Measurements from ENCODE around the gene SDR42E2. TPM values are rescaled to one million over a fixed set of nuclear protein-coding genes. Genes with fewer than 3 reads are reported as not detected.
"Not testable (repeated sequence)": the region's sequence is repeated elsewhere in the genome, so short reads cannot be mapped to it uniquely, and the experiment has no call there.

The SDR42E2 gene
- total RNA-seq, 4 donors from 2014 or later, result not detected

- 83% methylated on average over 5 of the region's 16 CpGs for WGBS
- H3K36me3 ChIP-seq, result no peaks in the 10 kb centered on the region
- intact Hi-C loops (cut with DNase I), result no loop called here
- H3K27me3 ChIP-seq, result peaks cover 0 to 36% (median 5%) of the 10 kb centered on the region in 4 donors
- TF ChIP-seq POLR2AphosphoS5 (IDR thresholded peaks at IDR 0.05) (no peak), EP300 (IDR thresholded peaks at IDR 0.05) (no peak), POLR2A (IDR thresholded peaks at IDR 0.05; ENCODE audit: low read depth) (no peak)
- TF ChIP-seq, protein P1, sequence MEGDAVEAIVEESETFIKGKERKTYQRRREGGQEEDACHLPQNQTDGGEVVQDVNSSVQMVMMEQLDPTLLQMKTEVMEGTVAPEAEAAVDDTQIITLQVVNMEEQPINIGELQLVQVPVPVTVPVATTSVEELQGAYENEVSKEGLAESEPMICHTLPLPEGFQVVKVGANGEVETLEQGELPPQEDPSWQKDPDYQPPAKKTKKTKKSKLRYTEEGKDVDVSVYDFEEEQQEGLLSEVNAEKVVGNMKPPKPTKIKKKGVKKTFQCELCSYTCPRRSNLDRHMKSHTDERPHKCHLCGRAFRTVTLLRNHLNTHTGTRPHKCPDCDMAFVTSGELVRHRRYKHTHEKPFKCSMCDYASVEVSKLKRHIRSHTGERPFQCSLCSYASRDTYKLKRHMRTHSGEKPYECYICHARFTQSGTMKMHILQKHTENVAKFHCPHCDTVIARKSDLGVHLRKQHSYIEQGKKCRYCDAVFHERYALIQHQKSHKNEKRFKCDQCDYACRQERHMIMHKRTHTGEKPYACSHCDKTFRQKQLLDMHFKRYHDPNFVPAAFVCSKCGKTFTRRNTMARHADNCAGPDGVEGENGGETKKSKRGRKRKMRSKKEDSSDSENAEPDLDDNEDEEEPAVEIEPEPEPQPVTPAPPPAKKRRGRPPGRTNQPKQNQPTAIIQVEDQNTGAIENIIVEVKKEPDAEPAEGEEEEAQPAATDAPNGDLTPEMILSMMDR (IDR thresholded peaks at IDR 0.05), result no peak
- H3K9me3 ChIP-seq, result peaks cover 0 to 3% (median 0%) of the 10 kb centered on the region in 4 donors
- no peak overlapping the region for H3K27ac ChIP-seq (replicated peaks in 1 of 4)
- H3K4me3 ChIP-seq, result no peak overlapping the region
- no peak for DNase-seq (ENCODE audit: extremely low spot score)
- peaks cover 4 to 8% (median 7%) of the 10 kb centered on the region in 4 donors for H3K4me1 ChIP-seq
These were observed 3.4 kb downstream of the SDR42E2 start for GRCh38 chr16:22165508-22166285.

GRCh38 chr16:22171953-22172352 is 9.6 kb downstream of the SDR42E2 start:
- Histone ChIP-seq H3K4me3 (no peak overlapping the region), H3K27me3 (no peaks in the 10 kb centered on the region), H3K4me1 (no peaks in the 10 kb centered on the region), H3K9me3 (no peaks in the 10 kb centered on the region), H3K36me3 (no peaks in the 10 kb centered on the region), H3K27ac (replicated peaks in 1 of 4) (no peak overlapping the region)
- no peak for TF ChIP-seq POLR2AphosphoS5 (IDR thresholded peaks at IDR 0.05)
- TF ChIP-seq, protein P1 (IDR thresholded peaks at IDR 0.05), result no peak
- TF ChIP-seq EP300 (IDR thresholded peaks at IDR 0.05), result no peak
- no peak for TF ChIP-seq POLR2A (IDR thresholded peaks at IDR 0.05; ENCODE audit: low read depth)
- DNase-seq (ENCODE audit: extremely low spot score), result no peak
- intact Hi-C loops (cut with DNase I), result no loop called here
- WGBS, result 90% methylated on average over 2 of the region's 6 CpGs

- DNase-seq (ENCODE audit: extremely low spot score); H3K4me1 ChIP-seq; H3K9me3 ChIP-seq; intact Hi-C loops (cut with DNase I); H3K36me3 ChIP-seq; H3K27ac ChIP-seq (replicated peaks in 1 of 4); H3K4me3 ChIP-seq; H3K27me3 ChIP-seq: not testable (repeated sequence)
- 89% methylated on average over 1 of the region's 1 CpG for WGBS
These were observed 10.3 kb downstream of the SDR42E2 start for GRCh38 chr16:22172642-22173041.

GRCh38 chr16:22174642-22175041 is 12.3 kb downstream of the SDR42E2 start:
- Histone ChIP-seq H3K4me3 (no peak overlapping the region), H3K9me3 (no peaks in the 10 kb centered on the region), H3K4me1 (no peaks in the 10 kb centered on the region), H3K27me3 (no peaks in the 10 kb centered on the region), H3K36me3 (no peaks in the 10 kb centered on the region), H3K27ac (replicated peaks in 1 of 4) (no peak overlapping the region)
- whole genome bisulfite sequencing, result 68% methylated on average over 5 of the region's 9 CpGs
- intact Hi-C loops (cut with DNase I), result no loop called here
- DNase-seq (ENCODE audit: extremely low spot score), result no peak
- no peak for TF ChIP-seq EP300 (IDR thresholded peaks at IDR 0.05)
- no peak for TF ChIP-seq POLR2AphosphoS5 (IDR thresholded peaks at IDR 0.05)
- no peak for TF ChIP-seq POLR2A (IDR thresholded peaks at IDR 0.05; ENCODE audit: low read depth)
- TF ChIP-seq, protein P1 (IDR thresholded peaks at IDR 0.05), result no peak

DNA sequence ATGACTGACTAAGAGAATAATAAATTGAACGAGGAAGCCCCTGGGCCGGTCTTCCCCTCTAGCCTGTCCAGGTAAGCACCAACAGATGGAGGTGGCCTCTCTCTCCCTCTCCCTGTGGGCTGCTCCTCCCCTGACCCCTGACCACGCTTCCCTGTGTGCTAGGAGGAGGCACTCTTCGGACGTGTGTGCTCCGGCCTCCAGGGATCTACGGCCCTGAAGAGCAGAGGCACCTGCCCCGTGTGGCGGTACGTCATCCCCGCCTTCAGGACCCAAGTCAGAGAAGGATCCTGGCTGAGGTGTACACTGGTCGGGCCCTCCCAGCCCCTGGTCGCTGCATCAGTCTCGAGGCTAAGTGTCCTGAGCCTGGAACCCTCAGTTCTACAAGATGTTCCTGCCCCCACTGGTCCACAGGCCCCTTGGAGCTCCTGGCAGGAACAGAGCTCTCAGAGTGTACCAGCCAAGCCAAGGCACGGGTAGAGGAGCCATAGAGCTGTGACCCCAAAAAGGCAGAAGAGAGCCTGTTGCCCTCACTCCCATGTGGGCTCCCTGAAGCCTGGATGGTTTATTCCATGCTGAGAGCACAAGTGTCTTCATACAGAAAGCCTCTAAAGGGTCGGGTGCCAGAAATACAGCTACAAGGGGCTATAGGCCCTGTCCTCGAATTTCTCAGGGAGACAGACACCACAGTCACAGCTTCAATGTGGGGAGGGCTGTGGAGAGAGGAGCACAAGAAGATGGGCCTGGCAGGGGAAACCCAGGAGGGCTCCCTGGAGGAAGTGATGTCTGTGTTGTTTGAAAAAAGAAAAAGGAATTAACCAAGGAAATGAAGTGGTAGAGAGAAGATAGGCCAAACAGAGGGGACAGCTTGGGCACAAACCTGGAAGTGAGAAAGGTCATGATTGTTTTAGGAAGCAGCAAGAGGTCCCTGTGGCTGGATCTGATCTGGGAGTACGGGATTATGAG is 15.9 kb downstream of the SDR42E2 start:
- Histone ChIP-seq H3K4me1 (no peaks in the 10 kb centered on the region), H3K4me3 (no peak overlapping the region), H3K36me3 (no peaks in the 10 kb centered on the region), H3K27ac (replicated peaks in 1 of 4) (no peak overlapping the region), H3K27me3 (no peaks in the 10 kb centered on the region), H3K9me3 (no peaks in the 10 kb centered on the region)
- no peak for DNase-seq (ENCODE audit: extremely low spot score)
- intact Hi-C loops (cut with DNase I), result no loop called here
- no peak for TF ChIP-seq EP300 (IDR thresholded peaks at IDR 0.05)
- TF ChIP-seq POLR2AphosphoS5 (IDR thresholded peaks at IDR 0.05), result no peak
- no peak for TF ChIP-seq POLR2A (IDR thresholded peaks at IDR 0.05; ENCODE audit: low read depth)
- TF ChIP-seq, protein P1 (IDR thresholded peaks at IDR 0.05), result no peak
- WGBS, result 81% methylated on average over 6 of the region's 18 CpGs

Data from esophagus muscularis mucosa (tissue), 4 donors.